IMR-90 (cell line): ENCODE data around the gene GRIA3. TPM values are rescaled to one million over a fixed set of nuclear protein-coding genes. Genes with fewer than 3 reads are reported as not detected.

Experiments
- ATAC-seq: fragments of 200-7000 bp; cut with Tn5 transposase; 2 replicates; pipeline ENCODE4 v1.9.1; 2020; ENCODE audit warnings: low read depth, mild to moderate bottlenecking, moderate library complexity
- BruUV-seq: library from RNA; stranded (reverse); fragments of 400-500 nt; replicated peaks from 2 replicates; lab custom pipeline; 2021; lab: Mats Ljungman, UMichigan
- CTCF ChIA-PET: fragments of 300-600 bp; formaldehyde crosslinking; extraction: SDS; loops from one replicate; lab custom pipeline; 2021; ENCODE audit warnings: antibody characterized with exemption; lab: Yijun Ruan, JAX
- POLR2A ChIA-PET: fragments of 300-600 bp; sonication (Branson Sonifier 250); formaldehyde crosslinking; loops from one replicate; lab custom pipeline; 2022; ENCODE audit warnings: antibody characterized with exemption; ENCODE audit not compliant: unreplicated experiment; lab: Charles Lee
- DNase-seq: peaks from one replicate; pipeline ENCODE4 v3.0.0; 2013
- H2AFZ ChIP-seq: replicated peaks from 2 replicates; pipeline ENCODE3; 2013; ENCODE audit warnings: low read length, mild to moderate bottlenecking; ENCODE audit not compliant: poor library complexity
- H2AK5ac ChIP-seq: 2 replicates; pipeline ENCODE4 v1.6.1; 2013; ENCODE audit warnings: low read depth, low read length, inconsistent platforms
- H2AK9ac ChIP-seq: replicated peaks from 2 replicates; pipeline ENCODE3; 2013; ENCODE audit warnings: mild to moderate bottlenecking, low read depth, low read length, moderate library complexity; ENCODE audit not compliant: poor library complexity
- H2BK120ac ChIP-seq: 2 replicates; pipeline ENCODE4 v1.6.1; 2013; ENCODE audit warnings: low read depth, low read length, inconsistent platforms
- H2BK15ac ChIP-seq: 3 replicates; pipeline ENCODE4 v1.6.1; 2013; ENCODE audit warnings: low read depth, low read length, inconsistent platforms
- H2BK20ac ChIP-seq: 2 replicates; pipeline ENCODE4 v1.6.1; 2013; ENCODE audit warnings: low read depth, mild to moderate bottlenecking, inconsistent platforms, low read length, moderate library complexity
- H2BK5ac ChIP-seq: 2 replicates; pipeline ENCODE4 v1.6.1; 2013; ENCODE audit warnings: mild to moderate bottlenecking, low read depth, low read length, inconsistent platforms; ENCODE audit not compliant: poor library complexity, severe bottlenecking
- H3K14ac ChIP-seq: replicated peaks from 2 replicates; pipeline ENCODE4 v1.6.1; 2013; ENCODE audit warnings: low read depth, low read length, inconsistent platforms
- H3K18ac ChIP-seq: 2 replicates; pipeline ENCODE4 v1.6.1; 2013; ENCODE audit warnings: low read depth, low read length, control low read depth
- H3K23ac ChIP-seq: 2 replicates; pipeline ENCODE4 v1.6.1; 2013; ENCODE audit warnings: low read depth, low read length, inconsistent platforms
- H3K27ac ChIP-seq: 2 replicates; pipeline ENCODE4 v1.5.1; 2013; ENCODE audit warnings: mild to moderate bottlenecking, control low read depth, low read length; ENCODE audit not compliant: insufficient read depth
- H3K27me3 ChIP-seq: 2 replicates; pipeline ENCODE4 v1.6.1; 2013; ENCODE audit warnings: low read length; ENCODE audit not compliant: control insufficient read depth, insufficient read depth
- H3K36me3 ChIP-seq: 2 replicates; pipeline ENCODE4 v1.6.1; 2013; ENCODE audit warnings: low read length, mixed read lengths; ENCODE audit not compliant: control insufficient read depth, insufficient read depth
- H3K4ac ChIP-seq: 2 replicates; pipeline ENCODE4 v1.6.1; 2013; ENCODE audit warnings: low read depth, low read length, inconsistent platforms
- H3K4me1 ChIP-seq: 2 replicates; pipeline ENCODE4 v1.6.1; 2013; ENCODE audit warnings: low read length, mixed read lengths; ENCODE audit not compliant: control insufficient read depth, insufficient read depth
- H3K4me2 ChIP-seq: 2 replicates; pipeline ENCODE4 v1.6.1; 2013; ENCODE audit warnings: low read depth, mild to moderate bottlenecking, control low read depth, low read length, moderate library complexity
- H3K4me3 ChIP-seq: 2 replicates; pipeline ENCODE4 v1.5.1; 2013; ENCODE audit warnings: low read depth, mild to moderate bottlenecking, control low read depth, low read length, moderate library complexity; ENCODE audit not compliant: insufficient read depth
- H3K56ac ChIP-seq: 2 replicates; pipeline ENCODE4 v1.6.1; 2013; ENCODE audit warnings: low read length, inconsistent platforms; ENCODE audit not compliant: insufficient read depth; ENCODE audit errors: extremely low read depth
- H3K79me1 ChIP-seq, 2 experiments: 2 replicates each; pipeline ENCODE4 v1.6.1; 2013; ENCODE audit warnings: low read length in 2 of 2, inconsistent platforms in 1 of 2, low read depth in 1 of 2
- H3K9ac ChIP-seq: 2 replicates; pipeline ENCODE4 v1.6.1; 2013; ENCODE audit warnings: low read depth, low read length, control low read depth
- H3K9me1 ChIP-seq: 2 replicates; pipeline ENCODE4 v1.6.1; 2013; ENCODE audit warnings: low read length, inconsistent platforms; ENCODE audit not compliant: insufficient read depth
- H3K9me3 ChIP-seq: 2 replicates; pipeline ENCODE4 v1.6.1; 2013; ENCODE audit warnings: low read length; ENCODE audit not compliant: control insufficient read depth, insufficient read depth
- H4K20me1 ChIP-seq: 2 replicates; pipeline ENCODE4 v1.6.1; 2013; ENCODE audit warnings: low read length, inconsistent platforms; ENCODE audit not compliant: insufficient read depth
- H4K5ac ChIP-seq: 2 replicates; pipeline ENCODE4 v1.6.1; 2013; ENCODE audit warnings: mild to moderate bottlenecking, low read depth, low read length, control low read depth
- H4K8ac ChIP-seq, 2 experiments: 2 replicates each; pipeline ENCODE4 v1.6.1; 2013; ENCODE audit warnings: low read depth in 2 of 2, low read length in 2 of 2, control low read depth in 1 of 2, inconsistent platforms in 1 of 2
- H4K91ac ChIP-seq: 2 replicates; pipeline ENCODE4 v1.6.1; 2013; ENCODE audit warnings: low read depth, low read length, inconsistent platforms; ENCODE audit not compliant: insufficient read depth
- CEBPB ChIP-seq: IDR thresholded peaks from 2 replicates; pipeline ENCODE4 v1.6.1; 2012; ENCODE audit warnings: low read depth, low read length, improper control_type of control experiment
- CHD1 ChIP-seq: IDR thresholded peaks from 2 replicates; pipeline ENCODE4 v1.6.1; 2012; ENCODE audit warnings: low read depth, low read length, improper control_type of control experiment
- NFE2L2 ChIP-seq: fragments of 150-350 bp; IDR thresholded peaks from 2 replicates; pipeline ENCODE4 v1.6.1; 2016; ENCODE audit warnings: low read depth, mild to moderate bottlenecking, low read length
- POLR2A ChIP-seq: IDR thresholded peaks from 2 replicates; pipeline ENCODE4 v1.6.1; 2012; ENCODE audit warnings: mild to moderate bottlenecking, low read depth, low read length
- RAD21 ChIP-seq: IDR thresholded peaks from 2 replicates; pipeline ENCODE4 v1.6.1; 2012; ENCODE audit warnings: low read length, improper control_type of control experiment
- RFX5 ChIP-seq: IDR thresholded peaks from 2 replicates; pipeline ENCODE4 v1.8.0; 2012; ENCODE audit warnings: low read depth, mild to moderate bottlenecking, low read length, moderate library complexity
- SMC3 ChIP-seq: fragments of 150-350 bp; IDR thresholded peaks from 2 replicates; pipeline ENCODE4 v1.6.1; 2016; ENCODE audit warnings: low read depth, mild to moderate bottlenecking, antibody characterized with exemption, low read length, moderate library complexity
- WGBS, 2 experiments: methylation state at CpG; one replicate each; pipeline versions ENCODE4 v1.1.5 to v1.1.7; 2013; ENCODE audit warnings: missing lambda C conversion rate in 2 of 2; ENCODE audit not compliant: insufficient read length in 1 of 2; ENCODE audit errors: extremely low coverage in 2 of 2; 5-methylcytosine and 5-hydroxymethylcytosine counted together
- dilution Hi-C: fragments of 300-500 bp; cut with HindIII; formaldehyde crosslinking; loops from one replicate; pipeline ENCODE4 v1.14.3; 2018; ENCODE audit warnings: low sequenced_read_pairs; ENCODE audit not compliant: unreplicated experiment
- in situ Hi-C: fragments of 300-500 bp; cut with MboI; formaldehyde crosslinking; loops from 3 replicates; pipeline ENCODE4 v1.14.3; 2019; ENCODE audit warnings: low sequenced_read_pairs, inconsistent platforms, mixed read lengths
- intact Hi-C: fragments of 100-400 bp; cut with micrococcal nuclease; formaldehyde crosslinking; loops from 2 replicates; pipeline ENCODE4 v1.10.0; 2022
- polyA plus RNA-seq, 3 experiments: library from polyadenylated mRNA; depleted of rRNA; stranded (reverse); fragments of >200 nt; gene quantifications; 2 replicates each; pipeline ENCODE4 v1.2.3, GENCODE V29; 2012; ENCODE audit warnings: low replicate concordance in 1 of 3
- total RNA-seq: library from RNA; depleted of rRNA; stranded (reverse); fragments of >200 nt; gene quantifications from 2 replicates; pipeline ENCODE4 v1.2.3, GENCODE V29; 2012
- TF ChIP-seq, protein P1 (sequence below): fragments of 150-350 bp; IDR thresholded peaks from 2 replicates; pipeline ENCODE4 v1.6.1; 2017; ENCODE audit warnings: mild to moderate bottlenecking, antibody characterized with exemption, low read length, low read depth
- TF ChIP-seq, protein P2 (sequence below): conservative IDR thresholded peaks from 2 replicates; pipeline ENCODE4 v1.5.1; 2012; ENCODE audit warnings: mild to moderate bottlenecking, low read depth, low read length, improper control_type of control experiment

The GRIA3 gene
- total and polyA plus RNA-seq, 2 of the 4 experiments (the other 2 are of a cell fraction): not detected

DNA sequence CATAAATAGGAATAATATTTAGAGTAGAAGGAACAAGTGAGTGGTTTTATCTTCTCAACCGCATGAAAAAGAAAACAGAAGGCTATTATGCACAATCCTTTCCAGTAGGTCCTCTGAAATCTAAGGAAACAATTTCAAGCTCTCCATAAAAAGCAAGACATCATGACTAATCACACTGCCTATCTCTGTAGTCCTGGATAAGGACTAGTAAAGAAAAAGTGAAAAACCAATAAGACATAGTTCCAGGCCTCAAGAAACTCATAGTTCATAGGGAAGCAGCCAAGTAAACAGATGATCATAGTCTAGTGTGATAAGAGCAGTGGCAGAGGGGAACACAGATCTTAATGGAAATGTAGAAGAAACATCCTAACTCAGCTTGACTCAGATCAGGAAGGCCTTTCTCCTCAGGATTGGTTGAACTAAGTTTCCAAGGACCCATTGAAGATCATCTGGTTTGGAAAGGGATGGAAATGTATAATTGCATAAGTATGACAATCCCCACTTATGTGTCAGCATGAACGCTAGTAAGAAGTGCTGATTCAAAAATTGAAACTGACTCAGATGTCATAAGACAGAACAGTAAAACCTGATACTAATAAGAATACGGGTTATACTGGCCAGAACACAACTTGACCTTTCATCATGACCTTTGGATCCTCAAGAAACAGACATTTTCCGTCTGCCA lies 155.3 kb downstream of the GRIA3 start:
- Histone ChIP-seq H2AFZ (no peak overlapping the region), H3K27me3 (no peaks in the 10 kb centered on the region), H4K8ac (no peak overlapping the region), H3K4me2 (no peak overlapping the region), H3K9me1 (no peaks in the 10 kb centered on the region), H3K18ac (no peak overlapping the region), H2BK120ac (no peak overlapping the region), H3K23ac (no peak overlapping the region), H3K27ac (no peak overlapping the region), H3K79me1 (no peaks in the 10 kb centered on the region), H2BK20ac (no peak overlapping the region), H3K4me1 (no peaks in the 10 kb centered on the region), H4K5ac (no peak overlapping the region), H2BK15ac (no peak overlapping the region), H3K14ac (no peak overlapping the region), H3K36me3 (no peaks in the 10 kb centered on the region), H3K9me3 (no peaks in the 10 kb centered on the region), H3K9ac (no peak overlapping the region), H4K20me1 (no peaks in the 10 kb centered on the region), H4K91ac (no peak overlapping the region), H2BK5ac (no peak overlapping the region), H2AK5ac (no peak overlapping the region), H2AK9ac (no peak overlapping the region), H3K4me3 (no peak overlapping the region), H3K4ac (no peak overlapping the region), H3K56ac (no peak overlapping the region)
- intact Hi-C loops: no loop called here
- DNase-seq (no peak), ATAC-seq (no peak)
- CTCF ChIA-PET: no interaction called here
- dilution Hi-C loops: no loop called here
- WGBS, 2 experiments: no CpG with 5 or more reads among the region's 4 CpGs
- TF ChIP-seq SMC3 (no peak), CEBPB (no peak), POLR2A (no peak), CHD1 (no peak), RAD21 (no peak), NFE2L2 (no peak), RFX5 (no peak)
- TF ChIP-seq, protein P1, sequence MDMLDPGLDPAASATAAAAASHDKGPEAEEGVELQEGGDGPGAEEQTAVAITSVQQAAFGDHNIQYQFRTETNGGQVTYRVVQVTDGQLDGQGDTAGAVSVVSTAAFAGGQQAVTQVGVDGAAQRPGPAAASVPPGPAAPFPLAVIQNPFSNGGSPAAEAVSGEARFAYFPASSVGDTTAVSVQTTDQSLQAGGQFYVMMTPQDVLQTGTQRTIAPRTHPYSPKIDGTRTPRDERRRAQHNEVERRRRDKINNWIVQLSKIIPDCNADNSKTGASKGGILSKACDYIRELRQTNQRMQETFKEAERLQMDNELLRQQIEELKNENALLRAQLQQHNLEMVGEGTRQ: no peak
- TF ChIP-seq, protein P2, sequence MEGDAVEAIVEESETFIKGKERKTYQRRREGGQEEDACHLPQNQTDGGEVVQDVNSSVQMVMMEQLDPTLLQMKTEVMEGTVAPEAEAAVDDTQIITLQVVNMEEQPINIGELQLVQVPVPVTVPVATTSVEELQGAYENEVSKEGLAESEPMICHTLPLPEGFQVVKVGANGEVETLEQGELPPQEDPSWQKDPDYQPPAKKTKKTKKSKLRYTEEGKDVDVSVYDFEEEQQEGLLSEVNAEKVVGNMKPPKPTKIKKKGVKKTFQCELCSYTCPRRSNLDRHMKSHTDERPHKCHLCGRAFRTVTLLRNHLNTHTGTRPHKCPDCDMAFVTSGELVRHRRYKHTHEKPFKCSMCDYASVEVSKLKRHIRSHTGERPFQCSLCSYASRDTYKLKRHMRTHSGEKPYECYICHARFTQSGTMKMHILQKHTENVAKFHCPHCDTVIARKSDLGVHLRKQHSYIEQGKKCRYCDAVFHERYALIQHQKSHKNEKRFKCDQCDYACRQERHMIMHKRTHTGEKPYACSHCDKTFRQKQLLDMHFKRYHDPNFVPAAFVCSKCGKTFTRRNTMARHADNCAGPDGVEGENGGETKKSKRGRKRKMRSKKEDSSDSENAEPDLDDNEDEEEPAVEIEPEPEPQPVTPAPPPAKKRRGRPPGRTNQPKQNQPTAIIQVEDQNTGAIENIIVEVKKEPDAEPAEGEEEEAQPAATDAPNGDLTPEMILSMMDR: no peak
- BruUV-seq: no TSS peak
- POLR2A ChIA-PET: no interaction called here
- in situ Hi-C loops: no loop called here
